Stimulated activated CD4-positive, alpha-beta T cell treated with anti-CD3 and anti-CD28 coated beads, Interleukin-4, amount 100 ng/mL, for 1 hour (primary cell): ENCODE data around the gene TAL2.

Source experiments
- DNase-seq: peaks from one replicate; pipeline ENCODE4 v3.0.0-alpha.2; 2020

The TAL2 gene

GRCh38 chr9:105662184-105663104, at the start of gene TAL2:
TSS of gene TAL2 (plus strand) at chr9:105662457. CDS start at chr9:105662497, 40 bp downstream.
- DNase-seq: no peak

DNA sequence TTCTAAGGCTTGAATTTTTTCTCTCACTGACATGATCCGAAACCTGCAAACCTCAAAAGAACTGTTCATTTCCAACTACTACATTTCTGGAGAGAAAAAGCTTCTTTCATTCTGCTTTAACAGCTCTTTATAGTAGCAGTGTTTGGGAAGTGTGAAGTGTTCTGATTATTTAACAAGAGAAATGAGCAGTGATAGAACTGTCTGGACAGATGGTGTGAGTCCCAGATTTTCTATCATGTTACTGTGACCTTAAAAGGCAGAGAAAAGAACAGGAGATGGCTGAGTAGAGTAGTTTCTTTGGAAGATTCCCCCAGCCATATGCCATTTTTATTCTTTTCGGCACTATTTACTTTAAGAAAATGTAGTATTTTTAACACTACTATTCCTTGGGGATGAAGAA, 41.3 kb upstream of the TAL2 start:
- DNase-seq: no peak

DNA sequence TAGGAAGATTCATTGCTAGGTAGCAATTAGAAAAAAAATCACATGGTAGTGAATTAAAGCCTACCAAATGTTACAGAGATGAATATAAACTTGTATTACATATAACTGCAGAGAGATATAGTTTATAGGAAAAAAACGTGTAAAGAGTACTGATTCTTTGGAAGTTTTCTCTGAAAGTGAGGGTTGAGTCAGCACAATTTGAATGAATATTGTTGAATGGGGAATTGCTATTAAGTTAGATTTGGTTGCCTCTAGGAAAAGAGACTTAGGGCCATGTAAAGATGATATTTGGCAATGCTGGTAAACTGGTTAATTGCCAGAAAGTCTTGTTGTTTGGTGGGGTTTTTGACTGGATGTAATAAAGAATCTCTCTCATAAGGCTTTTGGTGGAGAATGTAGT, 37.2 kb upstream of the TAL2 start:
- DNase-seq: no peak

GRCh38 chr9:105632807-105633206, 29.4 kb upstream of the TAL2 start:
- no peak for DNase-seq

GRCh38 chr9:105633411-105633810, 28.8 kb upstream of the TAL2 start:
- DNase-seq: no peak

- DNase-seq: no peak
These were observed 25.9 kb upstream of the TAL2 start for GRCh38 chr9:105636331-105636730.

GRCh38 chr9:105637787-105638395, 24.4 kb upstream of the TAL2 start:
- DNase-seq: no peak

GRCh38 chr9:105639936-105640335, 22.3 kb upstream of the TAL2 start:
- DNase-seq: no peak

DNA sequence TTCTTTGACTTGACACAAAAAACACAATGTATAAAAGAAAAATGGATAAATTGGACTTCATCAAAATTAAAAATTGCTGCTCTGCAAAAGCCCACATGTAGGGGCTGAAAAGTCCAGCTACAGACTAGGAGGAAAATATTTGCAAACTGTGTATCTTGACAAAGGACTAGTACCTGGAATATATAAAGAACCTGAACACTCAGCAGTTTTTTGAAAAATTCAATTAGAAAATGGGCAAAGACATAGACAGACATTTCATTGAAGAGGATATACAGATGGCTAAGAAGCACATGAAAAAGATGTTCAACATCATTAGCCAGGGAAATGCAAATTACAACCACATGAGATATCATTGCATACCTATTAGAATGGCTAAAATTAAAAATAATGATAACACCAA, 18.5 kb upstream of the TAL2 start:
- no peak for DNase-seq

DNA sequence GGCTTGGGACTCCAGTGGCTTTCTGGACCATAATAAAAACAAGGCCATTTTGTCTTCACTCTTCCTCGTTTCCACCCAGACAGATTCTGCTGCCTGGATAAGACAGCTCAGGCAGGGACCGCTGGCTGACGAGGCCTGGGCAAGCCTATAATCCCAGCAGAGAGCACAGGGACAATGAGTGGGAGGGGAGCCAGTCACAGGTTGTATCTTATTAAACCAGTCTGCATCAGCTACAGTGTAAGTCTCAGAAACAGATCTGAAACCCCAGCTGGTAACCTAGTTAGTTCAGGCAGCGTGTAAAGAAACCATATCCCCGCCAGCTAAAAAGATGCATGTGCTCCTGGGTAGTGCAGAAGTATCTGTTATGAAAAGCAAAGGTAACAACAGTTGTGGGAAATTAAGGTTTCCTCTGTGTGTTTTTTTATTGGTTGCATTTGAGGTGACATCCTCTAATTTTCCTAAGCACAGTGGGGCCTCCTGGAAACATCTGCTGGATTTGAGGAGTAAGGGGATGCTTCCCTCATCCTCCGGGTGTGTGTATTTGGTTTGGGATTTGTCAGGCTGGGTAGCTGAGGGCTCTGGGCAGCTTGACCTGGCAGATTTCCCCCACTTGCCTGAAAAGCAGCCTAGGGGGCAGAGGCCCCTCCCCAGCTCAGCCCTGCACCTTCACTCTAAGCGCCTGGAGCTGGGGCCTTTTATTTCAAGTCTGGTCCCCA, 15.2 kb upstream of the TAL2 start:
- DNase-seq: no peak

DNA sequence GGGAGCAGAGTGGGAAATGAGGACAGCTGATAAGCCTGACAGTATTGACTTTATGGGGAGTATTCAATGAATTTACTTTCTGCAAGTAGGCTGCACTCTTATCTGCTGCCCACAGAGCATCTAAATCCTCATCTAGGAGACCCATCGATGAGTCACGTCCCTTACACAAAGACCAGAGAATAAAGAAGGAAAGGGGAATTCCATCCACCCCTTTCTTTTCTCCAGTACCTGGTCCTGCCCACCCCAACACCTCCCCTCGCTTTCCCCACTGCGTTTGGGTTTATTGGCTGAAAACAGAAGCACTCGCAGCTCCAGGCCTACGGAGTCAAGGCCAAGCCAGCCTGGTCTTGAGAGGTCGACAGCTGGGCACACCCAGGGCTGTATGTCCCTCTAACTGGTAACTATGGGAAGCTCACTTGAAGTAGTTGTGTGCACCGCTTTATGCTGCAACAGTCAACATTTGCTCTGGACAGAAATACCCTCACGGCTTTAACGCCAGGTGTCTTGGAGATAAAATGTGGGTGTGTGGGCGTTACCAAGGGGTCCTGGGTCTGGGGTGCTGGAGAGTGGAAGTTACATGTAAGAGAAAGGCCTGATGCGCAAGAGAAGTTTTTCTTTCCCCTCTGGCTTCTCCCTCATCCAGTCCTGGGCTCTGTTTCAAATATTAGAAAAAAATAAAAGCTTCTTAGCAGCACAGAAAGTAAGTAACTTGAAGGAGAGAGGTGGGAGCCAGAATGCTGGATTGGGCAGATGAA, 14.5 kb upstream of the TAL2 start:
- no peak for DNase-seq

DNA sequence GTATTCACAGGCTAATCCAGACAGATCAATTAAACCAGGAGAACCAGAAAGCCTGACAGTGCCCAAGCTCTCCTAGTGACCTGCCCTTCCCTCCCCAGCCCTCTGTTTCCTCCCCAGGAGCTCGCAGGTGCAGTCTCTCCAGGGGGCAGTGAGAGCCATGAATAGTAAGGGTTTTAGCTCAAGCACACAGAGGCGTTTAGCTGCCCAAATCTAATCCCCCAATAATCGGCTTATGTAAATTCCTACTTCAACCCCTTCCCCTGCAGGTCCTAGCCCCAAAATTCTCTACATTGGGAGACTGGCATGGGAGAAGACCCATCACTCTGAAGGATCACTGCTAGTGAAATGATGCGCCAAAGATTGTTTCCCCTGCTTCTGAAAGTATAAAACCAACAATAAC, 10.5 kb upstream of the TAL2 start:
- DNase-seq: no peak

DNA sequence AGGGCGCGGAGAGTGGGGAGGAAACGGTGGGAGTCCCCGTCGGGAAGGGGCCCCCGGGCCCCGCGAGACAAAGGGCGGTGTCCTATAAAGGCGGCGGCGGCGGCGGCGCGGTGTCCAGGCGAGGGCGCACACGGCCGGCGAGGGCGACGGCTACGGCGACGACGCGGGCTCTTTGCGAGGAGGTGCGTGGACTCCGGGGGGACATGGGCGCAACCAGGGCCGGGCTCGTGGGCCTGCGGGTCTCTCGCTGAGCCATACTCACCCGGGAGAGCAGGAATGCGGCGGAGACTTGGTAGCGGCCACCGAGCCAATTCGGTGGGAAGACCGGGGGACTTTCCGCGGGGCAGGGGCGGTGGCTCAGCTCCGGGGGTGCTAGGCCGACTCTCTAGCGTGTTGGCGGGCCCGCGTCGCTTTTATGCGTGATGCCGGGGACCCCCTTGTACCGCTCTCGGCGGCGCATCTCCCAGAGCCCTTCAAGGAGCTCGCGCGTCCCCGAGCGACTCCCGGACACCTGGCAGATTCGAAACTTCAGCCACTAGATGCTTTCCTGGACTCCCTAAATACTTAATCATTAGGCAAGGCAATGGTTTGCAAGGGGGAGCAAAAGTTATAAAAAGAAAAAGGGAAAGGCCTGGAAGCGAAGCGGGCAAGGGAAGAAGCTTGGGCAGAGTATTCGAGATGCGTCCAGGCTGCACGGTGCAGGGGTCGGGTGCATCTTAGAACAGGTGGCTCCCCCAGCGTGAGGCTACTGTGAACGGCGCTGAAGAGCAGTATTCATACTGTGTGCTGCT, 5.9 kb upstream of the TAL2 start:
- peak; percentile 11 for DNase-seq

DNA sequence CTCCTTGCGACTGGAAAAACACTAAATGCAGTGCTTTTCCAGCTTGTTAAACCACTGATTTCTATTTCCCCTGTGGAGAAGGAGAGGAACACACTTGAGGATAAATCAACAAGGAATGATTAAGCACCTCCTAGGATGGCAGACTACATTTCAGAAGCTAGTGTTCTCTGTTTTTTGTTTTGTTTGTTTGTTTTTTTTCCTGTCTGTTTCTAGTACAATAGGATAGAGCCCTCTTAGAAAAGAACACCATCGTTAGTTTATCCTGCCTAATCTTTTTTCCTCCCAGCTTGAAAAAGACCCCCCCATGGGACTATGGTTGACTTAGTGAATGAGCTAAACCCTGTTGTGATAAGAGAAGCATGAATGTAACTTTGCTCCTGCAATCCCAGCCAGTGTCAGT, 3.9 kb upstream of the TAL2 start:
- no peak for DNase-seq

- no peak for DNase-seq
These were observed 1.2 kb upstream of the TAL2 start for GRCh38 chr9:105661011-105661410.

GRCh38 chr9:105663914-105664313, 1.7 kb downstream of the TAL2 start:
- no peak for DNase-seq

- DNase-seq: no peak
These were observed 5.6 kb downstream of the TAL2 start for GRCh38 chr9:105667867-105668266.

GRCh38 chr9:105670315-105670714, 8.1 kb downstream of the TAL2 start:
- no peak for DNase-seq

DNA sequence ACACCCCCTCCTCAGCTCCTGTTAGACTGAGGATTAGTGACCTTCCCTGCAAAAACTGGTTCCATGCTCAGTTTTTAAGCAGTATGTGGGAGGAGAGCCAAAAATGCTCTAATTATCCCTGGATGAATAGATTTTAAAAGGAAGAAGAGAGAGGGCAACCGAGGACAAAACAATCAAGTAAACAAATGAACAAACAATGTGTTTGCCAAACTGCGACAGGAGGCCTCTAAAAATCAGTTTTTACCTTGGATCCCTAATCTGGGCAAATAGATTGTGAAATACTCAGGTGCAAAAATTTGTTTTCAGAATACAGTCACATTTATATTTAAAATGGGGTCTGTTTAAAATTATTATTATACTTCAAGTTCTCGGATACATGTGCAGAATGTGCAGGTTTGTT, 8.5 kb downstream of the TAL2 start:
- DNase-seq: no peak

DNA sequence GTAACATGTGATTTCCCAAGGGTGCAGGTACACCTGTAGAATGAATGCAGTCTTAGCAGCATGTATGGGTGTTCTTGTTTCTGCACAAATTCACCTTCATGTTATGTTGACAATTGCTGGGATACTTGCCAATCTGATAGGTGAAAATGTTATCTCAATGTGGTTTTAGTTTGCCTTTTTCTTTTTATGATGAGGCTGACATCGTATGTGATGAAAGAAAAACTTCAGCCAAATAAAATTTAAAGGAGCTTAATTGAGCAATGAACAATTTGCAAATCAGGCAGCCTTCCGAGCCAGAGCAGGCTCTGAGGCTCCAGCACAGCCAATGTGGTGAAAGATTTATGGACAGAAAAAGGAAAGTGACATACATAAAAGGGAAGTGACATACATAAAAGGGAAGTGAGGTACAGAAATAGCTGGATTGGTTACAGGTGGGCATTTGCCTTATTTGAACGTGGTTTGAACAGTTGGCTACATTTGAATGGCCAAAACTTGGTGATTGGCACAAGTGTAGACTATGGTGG, 10.5 kb downstream of the TAL2 start:
- DNase-seq: no peak

DNA sequence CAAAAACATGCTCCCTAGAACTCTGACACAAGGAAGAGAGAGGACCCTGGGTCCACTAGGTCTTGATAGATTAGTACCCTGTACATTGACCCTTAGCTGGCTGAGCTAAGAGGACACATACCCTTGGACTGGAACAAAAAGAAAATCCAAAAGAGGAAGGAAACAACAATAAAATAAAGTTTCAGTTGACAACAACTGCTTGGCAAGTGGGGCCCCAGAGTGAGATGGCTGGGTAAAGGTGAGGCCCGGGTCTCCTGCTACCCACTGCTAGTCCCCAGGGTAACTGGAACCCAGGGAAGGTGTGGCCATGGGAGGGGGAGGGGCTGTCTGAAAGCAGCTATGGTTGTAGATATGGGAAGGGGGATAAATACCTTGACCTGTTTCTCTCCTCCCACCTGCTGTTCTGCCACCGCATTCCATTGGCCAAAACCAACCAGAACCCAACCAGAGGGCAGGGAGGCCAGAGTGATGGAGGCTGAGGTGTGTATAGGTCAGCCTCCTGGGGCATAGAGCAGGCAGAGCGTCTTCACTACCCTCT, 11.7 kb downstream of the TAL2 start:
- DNase-seq: no peak
